H1 (cell line): ENCODE results near the gene NEK2.

ENCODE experiments used
- BRCA1 ChIP-seq: IDR thresholded peaks from 2 replicates; pipeline ENCODE4 v1.6.1; 2012; ENCODE audit warnings: low read depth, low read length, improper control_type of control experiment
- CBX5 ChIP-seq: fragments of 300-800, 300-1000 bp; sonication (generic); IDR thresholded peaks from 2 replicates; pipeline ENCODE4 v1.7.1; 2016; ENCODE audit warnings: antibody characterized with exemption, low read length, low read depth
- EZH2 ChIP-seq: fragments of 200-600 bp; sonication (generic); IDR thresholded peaks from 2 replicates; pipeline ENCODE4 v1.7.1; 2012; ENCODE audit warnings: low read depth, mild to moderate bottlenecking, moderate library complexity, low read length, inconsistent platforms; ENCODE audit not compliant: severe bottlenecking
- RAD21 ChIP-seq, 2 experiments: IDR thresholded peaks in 1 of 2; conservative IDR thresholded peaks in 1 of 2; 2 replicates each; pipeline ENCODE4 v1.6.1; 2011; ENCODE audit warnings: low read depth in 2 of 2, low read length in 2 of 2, improper control_type of control experiment in 1 of 2, inconsistent platforms in 1 of 2, mild to moderate bottlenecking in 1 of 2, moderate library complexity in 1 of 2
- SP1 ChIP-seq: IDR thresholded peaks from 2 replicates; pipeline ENCODE4 v1.6.1; 2011; ENCODE audit warnings: low read depth, low read length
- SP2 ChIP-seq: IDR thresholded peaks from 2 replicates; pipeline ENCODE4 v1.6.1; 2012; ENCODE audit warnings: mild to moderate bottlenecking, low read length, inconsistent platforms
- SRF ChIP-seq: IDR thresholded peaks from 2 replicates; pipeline ENCODE4 v1.6.1; 2011; ENCODE audit warnings: mild to moderate bottlenecking, low read depth, low read length, moderate library complexity
- TAF7 ChIP-seq: optimal IDR thresholded peaks from 2 replicates; pipeline ENCODE3; 2011; ENCODE audit warnings: low read depth, mild to moderate bottlenecking, inconsistent platforms, low read length, moderate library complexity, borderline replicate concordance
- TBP ChIP-seq: IDR thresholded peaks from 2 replicates; pipeline ENCODE4 v1.6.1; 2011; ENCODE audit warnings: low read depth, low read length, improper control_type of control experiment
- TCF12 ChIP-seq: IDR thresholded peaks from 2 replicates; pipeline ENCODE4 v1.6.1; 2011; ENCODE audit warnings: low read depth, mild to moderate bottlenecking, low read length
- ZNF274 ChIP-seq: IDR thresholded peaks from 2 replicates; pipeline ENCODE4 v1.7.0; 2012; ENCODE audit warnings: low read length, borderline replicate concordance; ENCODE audit errors: extremely low read depth
- TF ChIP-seq, protein P1 (sequence below), 3 experiments: IDR thresholded peaks; 1 replicate in 2 of 3; 2 replicates in 1 of 3; pipeline versions ENCODE4 v1.5.1 to v1.6.1; 2011; ENCODE audit warnings: low read length in 3 of 3, mild to moderate bottlenecking in 3 of 3, inconsistent platforms in 2 of 3, low read depth in 1 of 3, moderate library complexity in 1 of 3; ENCODE audit not compliant: insufficient read depth in 1 of 3; ENCODE audit errors: control extremely low read depth in 1 of 3
- TF ChIP-seq, protein P2 (sequence below): IDR thresholded peaks from 2 replicates; pipeline ENCODE4 v1.6.1; 2012; ENCODE audit warnings: inconsistent platforms

DNA sequence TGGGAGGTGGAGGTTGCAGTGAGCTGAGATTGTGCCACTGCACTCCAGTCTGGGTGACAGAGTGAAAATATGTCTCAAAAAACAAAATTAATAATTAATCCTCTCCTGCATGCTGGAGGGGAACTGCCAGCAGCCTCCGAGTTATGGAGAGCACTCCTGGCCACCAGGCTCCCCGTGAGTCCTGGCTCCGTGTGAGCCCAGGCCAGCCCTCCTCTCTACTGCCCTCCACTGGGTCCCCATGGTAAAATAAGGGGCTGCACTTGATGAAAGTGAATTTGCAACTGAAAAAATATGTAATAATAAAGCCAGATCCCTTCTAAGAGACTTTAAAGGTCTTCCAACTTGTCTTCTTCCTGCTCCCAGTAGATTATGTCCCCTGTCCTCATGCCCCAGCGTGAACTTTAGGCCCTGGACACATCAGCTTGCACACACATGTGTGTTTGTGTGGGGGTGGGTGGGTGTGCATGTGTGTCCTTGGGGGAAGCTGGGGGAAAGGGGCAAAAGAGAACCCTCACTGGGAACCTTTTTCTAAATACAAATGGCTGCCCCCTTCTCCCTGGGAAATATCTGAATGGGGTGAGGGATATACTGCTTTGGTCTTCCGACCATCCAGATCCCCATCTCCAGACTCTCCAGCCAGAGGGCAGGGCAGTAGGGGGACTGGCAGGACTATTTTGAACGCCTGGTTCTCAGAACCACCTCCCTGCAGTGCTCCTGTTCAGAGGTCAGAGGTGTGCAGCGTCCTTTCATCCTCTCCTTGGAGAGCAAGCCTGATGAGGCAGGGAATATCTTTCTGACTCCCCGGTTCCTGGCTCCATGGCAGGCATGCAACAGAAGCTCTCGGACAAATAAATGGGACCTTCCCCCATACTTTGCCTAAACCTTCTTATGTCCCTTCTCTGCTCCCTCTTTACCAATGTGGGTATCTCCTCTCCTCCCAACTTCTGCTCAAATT, 26.2 kb downstream of the NEK2 start:
- no peak for TF ChIP-seq SP2
- no peak for TF ChIP-seq BRCA1
- TF ChIP-seq EZH2: no peak
- TF ChIP-seq, protein P1, sequence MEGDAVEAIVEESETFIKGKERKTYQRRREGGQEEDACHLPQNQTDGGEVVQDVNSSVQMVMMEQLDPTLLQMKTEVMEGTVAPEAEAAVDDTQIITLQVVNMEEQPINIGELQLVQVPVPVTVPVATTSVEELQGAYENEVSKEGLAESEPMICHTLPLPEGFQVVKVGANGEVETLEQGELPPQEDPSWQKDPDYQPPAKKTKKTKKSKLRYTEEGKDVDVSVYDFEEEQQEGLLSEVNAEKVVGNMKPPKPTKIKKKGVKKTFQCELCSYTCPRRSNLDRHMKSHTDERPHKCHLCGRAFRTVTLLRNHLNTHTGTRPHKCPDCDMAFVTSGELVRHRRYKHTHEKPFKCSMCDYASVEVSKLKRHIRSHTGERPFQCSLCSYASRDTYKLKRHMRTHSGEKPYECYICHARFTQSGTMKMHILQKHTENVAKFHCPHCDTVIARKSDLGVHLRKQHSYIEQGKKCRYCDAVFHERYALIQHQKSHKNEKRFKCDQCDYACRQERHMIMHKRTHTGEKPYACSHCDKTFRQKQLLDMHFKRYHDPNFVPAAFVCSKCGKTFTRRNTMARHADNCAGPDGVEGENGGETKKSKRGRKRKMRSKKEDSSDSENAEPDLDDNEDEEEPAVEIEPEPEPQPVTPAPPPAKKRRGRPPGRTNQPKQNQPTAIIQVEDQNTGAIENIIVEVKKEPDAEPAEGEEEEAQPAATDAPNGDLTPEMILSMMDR (IDR thresholded peaks at IDR 0.05; ENCODE audit: control extremely low read depth in 1 of 3, insufficient read depth in 1 of 3, low read depth in 1 of 3, low read length in 3 of 3): peak; percentile 49 to 70 (median 57)
- TF ChIP-seq, protein P2, sequence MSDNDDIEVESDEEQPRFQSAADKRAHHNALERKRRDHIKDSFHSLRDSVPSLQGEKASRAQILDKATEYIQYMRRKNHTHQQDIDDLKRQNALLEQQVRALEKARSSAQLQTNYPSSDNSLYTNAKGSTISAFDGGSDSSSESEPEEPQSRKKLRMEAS: no peak
- TF ChIP-seq TBP: no peak
- TF ChIP-seq SP1: no peak
- TF ChIP-seq TAF7: no peak
- TF ChIP-seq SRF: no peak
- no peak for TF ChIP-seq CBX5
- TF ChIP-seq RAD21 (IDR thresholded peaks at IDR 0.05 in 1 of 2, conservative IDR thresholded peaks at IDR 0.05 in 1 of 2; ENCODE audit: low read depth in 2 of 2, low read length in 2 of 2): peak; percentile 51 to 61
- no peak for TF ChIP-seq TCF12
- no peak for TF ChIP-seq ZNF274
